ENCODE data around the gene STK39. TPM values are rescaled to one million over a fixed set of nuclear protein-coding genes. Genes with fewer than 3 reads are reported as not detected.

Gene STK39
- polyA plus RNA-seq, 1 experiment, result 25.2 TPM

- CTCF ChIA-PET, result no interaction called here
- H3K27me3 ChIP-seq (ENCODE audit: control insufficient read depth, insufficient read depth, low read length), result no peaks in the 10 kb centered on the region
Measured at GRCh38 chr2:168224346-168224745, 23.0 kb downstream of the STK39 start.

DNA sequence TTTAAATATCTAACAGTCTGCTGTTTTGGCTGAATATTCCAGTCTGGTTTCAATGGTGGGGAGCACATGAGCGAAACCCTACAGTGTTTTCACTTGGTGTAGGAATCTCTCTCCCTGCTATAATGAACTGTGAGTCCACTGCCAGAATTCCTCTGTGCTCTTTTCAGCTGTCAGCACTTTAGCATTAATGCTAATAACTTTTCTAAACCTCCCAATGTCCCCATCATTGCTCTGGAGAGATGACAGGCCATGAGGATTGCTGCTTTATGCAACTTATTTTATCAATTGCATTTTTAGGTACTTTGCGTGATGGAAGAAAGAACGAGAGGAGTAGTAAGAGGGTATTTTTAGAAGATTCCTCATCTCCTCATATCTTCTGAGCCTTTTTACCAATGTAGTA, 25.3 kb downstream of the STK39 start:
- TF ChIP-seq CTCF (IDR thresholded peaks at IDR 0.05; ENCODE audit: low read depth, low read length), result no peak
- Histone ChIP-seq H3K27ac (ENCODE audit: low read depth, low read length) (no peak overlapping the region), H3K27me3 (ENCODE audit: control insufficient read depth, insufficient read depth, low read length) (no peaks in the 10 kb centered on the region), H3K4me3 (ENCODE audit: low read depth, low read length) (no peak overlapping the region), H3K9me3 (ENCODE audit: control insufficient read depth, insufficient read depth, low read length) (no peaks in the 10 kb centered on the region)
- ChIA-PET POLR2A (no interaction called here), CTCF (interaction anchor here (1.0 kb wide), 1 partner anchor 8 kb away, joined by 3 read pairs; no protein-coding TSS in a partner anchor)
- no peak for DNase-seq (ENCODE audit: low read depth, low spot score)

More at GRCh38 chr2:168224346-168224745, 23.0 kb downstream of the STK39 start:
- no peaks in the 10 kb centered on the region for H3K9me3 ChIP-seq (ENCODE audit: control insufficient read depth, insufficient read depth, low read length)
- no peak overlapping the region for H3K27ac ChIP-seq (ENCODE audit: low read depth, low read length)
- no peak for TF ChIP-seq CTCF (IDR thresholded peaks at IDR 0.05; ENCODE audit: low read depth, low read length)
- H3K4me3 ChIP-seq (ENCODE audit: low read depth, low read length), result no peak overlapping the region
- POLR2A ChIA-PET, result no interaction called here
- DNase-seq (ENCODE audit: low read depth, low spot score), result no peak

- Histone ChIP-seq H3K9me3 (ENCODE audit: control insufficient read depth, insufficient read depth, low read length) (no peaks in the 10 kb centered on the region), H3K4me3 (ENCODE audit: low read depth, low read length) (no peak overlapping the region), H3K27ac (ENCODE audit: low read depth, low read length) (no peak overlapping the region), H3K27me3 (ENCODE audit: control insufficient read depth, insufficient read depth, low read length) (no peaks in the 10 kb centered on the region)
- TF ChIP-seq CTCF (IDR thresholded peaks at IDR 0.05; ENCODE audit: low read depth, low read length), result no peak
- no peak for DNase-seq (ENCODE audit: low read depth, low spot score)
- POLR2A ChIA-PET, result no interaction called here
- CTCF ChIA-PET, result no interaction called here
Measured at GRCh38 chr2:168220965-168221819, 26.2 kb downstream of the STK39 start.

DNA sequence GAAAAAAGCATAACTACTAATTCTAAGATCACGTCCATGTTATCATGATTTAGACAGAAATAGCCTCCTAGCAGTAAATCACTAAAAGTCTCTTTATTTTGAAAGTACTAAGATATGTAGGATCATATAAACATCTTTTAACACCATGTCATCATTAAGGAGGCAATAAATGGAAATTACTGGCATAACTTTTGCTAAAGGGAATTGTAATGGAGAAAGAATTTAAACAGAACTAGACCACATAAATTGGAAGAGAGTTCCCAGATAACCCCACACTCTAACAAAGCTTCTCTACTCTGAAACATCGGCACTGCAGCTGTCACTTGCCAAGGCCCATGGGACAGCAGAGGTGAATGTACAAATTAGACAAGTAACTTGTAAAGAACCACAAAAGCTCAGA, 29.5 kb downstream of the STK39 start:
- Histone ChIP-seq H3K27ac (ENCODE audit: low read depth, low read length) (no peak overlapping the region), H3K27me3 (ENCODE audit: control insufficient read depth, insufficient read depth, low read length) (no peaks in the 10 kb centered on the region), H3K4me3 (ENCODE audit: low read depth, low read length) (no peak overlapping the region), H3K9me3 (ENCODE audit: control insufficient read depth, insufficient read depth, low read length) (no peaks in the 10 kb centered on the region)
- ChIA-PET CTCF (interaction anchor here (0.7 to 1.6 kb wide), 4 partner anchors 30 to 640 kb away, joined by 3 to 4 read pairs (median 3); no protein-coding TSS in a partner anchor), POLR2A (no interaction called here)
- no peak for DNase-seq (ENCODE audit: low read depth, low spot score)
- no peak for TF ChIP-seq CTCF (IDR thresholded peaks at IDR 0.05; ENCODE audit: low read depth, low read length)

DNA sequence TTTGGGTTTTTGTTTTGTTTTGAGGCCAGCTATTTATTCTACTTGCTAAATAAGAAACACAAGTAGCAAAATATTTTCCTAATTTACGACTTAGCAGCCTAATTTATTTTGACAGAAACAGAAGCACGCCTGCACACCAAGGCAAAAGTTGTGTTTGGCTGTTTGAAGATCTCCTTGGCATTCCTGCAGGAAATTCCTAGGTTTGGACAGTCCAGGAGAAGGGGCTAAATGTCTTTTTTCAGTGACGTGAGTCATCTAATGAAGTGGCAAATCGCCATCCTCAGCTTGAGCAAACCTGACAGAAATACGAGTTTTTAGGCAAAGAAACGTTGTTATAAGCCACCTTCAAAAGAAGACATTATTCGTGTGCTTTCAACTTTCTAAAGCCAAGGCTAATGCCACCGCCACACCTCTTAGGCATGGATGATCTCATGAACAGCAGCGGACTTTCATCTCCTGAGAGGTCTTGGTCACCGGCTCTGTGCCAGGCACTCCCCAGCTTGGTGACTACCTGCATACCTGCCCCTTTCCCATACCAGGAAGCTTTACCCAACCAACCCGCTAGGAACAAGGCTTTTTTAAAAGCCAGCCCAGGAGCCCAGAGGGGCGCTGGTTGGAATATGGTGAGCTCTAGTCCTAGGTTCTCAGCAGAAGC, 30.9 kb downstream of the STK39 start:
- ChIA-PET POLR2A (no interaction called here), CTCF (no interaction called here)
- Histone ChIP-seq H3K27me3 (ENCODE audit: control insufficient read depth, insufficient read depth, low read length) (no peaks in the 10 kb centered on the region), H3K4me3 (ENCODE audit: low read depth, low read length) (no peak overlapping the region), H3K9me3 (ENCODE audit: control insufficient read depth, insufficient read depth, low read length) (no peaks in the 10 kb centered on the region), H3K27ac (ENCODE audit: low read depth, low read length) (no peak overlapping the region)
- no peak for TF ChIP-seq CTCF (IDR thresholded peaks at IDR 0.05; ENCODE audit: low read depth, low read length)
- no peak for DNase-seq (ENCODE audit: low read depth, low spot score)

Data from AG04450 (cell line).